Muscle layer of colon (tissue), 2 donors: Measurements from ENCODE around the gene PBRM1.

Source experiments
- H3K27ac ChIP-seq: one replicate; pipeline ENCODE4 v1.7.0; 2013; ENCODE audit warnings: low read depth, mild to moderate bottlenecking, low read length, moderate library complexity
- H3K27me3 ChIP-seq, 2 donors: one replicate each; pipeline ENCODE4 v1.7.0; 2013; ENCODE audit warnings: low read length in 2 of 2, mild to moderate bottlenecking in 2 of 2; ENCODE audit not compliant: insufficient read depth in 2 of 2, control insufficient read depth in 1 of 2
- H3K36me3 ChIP-seq: one replicate; pipeline ENCODE4 v1.7.0; 2013; ENCODE audit warnings: mild to moderate bottlenecking, low read length; ENCODE audit not compliant: insufficient read depth
- H3K4me1 ChIP-seq: one replicate; pipeline ENCODE4 v1.7.0; 2013; ENCODE audit warnings: mild to moderate bottlenecking, low read length; ENCODE audit not compliant: insufficient read depth
- H3K4me3 ChIP-seq, 2 donors: one replicate each; pipeline ENCODE4 v1.7.0; 2013; ENCODE audit warnings: low read length in 2 of 2, low read depth in 1 of 2, mild to moderate bottlenecking in 1 of 2, moderate library complexity in 1 of 2
- H3K9ac ChIP-seq: one replicate; pipeline ENCODE4 v1.7.0; 2013; ENCODE audit warnings: low read length
- H3K9me3 ChIP-seq: one replicate; pipeline ENCODE4 v1.7.0; 2013; ENCODE audit warnings: mild to moderate bottlenecking, low read length
- donor health status: abdominal sarcoma.
- donor health status: Adenocarcinoma of cecum.

PBRM1 gene

GRCh38 chr3:52537726-52538421 is 147.8 kb downstream of the PBRM1 start:
- Histone ChIP-seq H3K4me1 (peaks cover 33% of the 10 kb centered on the region), H3K9me3 (no peaks in the 10 kb centered on the region), H3K36me3 (peaks cover 5% of the 10 kb centered on the region), H3K27ac (peak overlapping the region; percentile 91), H3K9ac (peak overlapping the region; percentile 47), H3K27me3 (no peaks in the 10 kb centered on the region), H3K4me3 (peak overlapping the region; percentile 74 to 84)

GRCh38 chr3:52537165-52537620 is 148.5 kb downstream of the PBRM1 start:
- Histone ChIP-seq H3K4me3 (peak overlapping the region; percentile 74 to 84), H3K27me3 (no peaks in the 10 kb centered on the region), H3K36me3 (peaks cover 5% of the 10 kb centered on the region), H3K4me1 (peaks cover 37% of the 10 kb centered on the region), H3K9ac (peak overlapping the region; percentile 47), H3K9me3 (no peaks in the 10 kb centered on the region), H3K27ac (peak overlapping the region; percentile 91)

- peaks cover 5% of the 10 kb centered on the region for H3K36me3 ChIP-seq
- H3K27me3 ChIP-seq = no peaks in the 10 kb centered on the region
- peak within 1 kb of the TSS; percentile 74 to 84 for H3K4me3 ChIP-seq
- H3K27ac ChIP-seq = peak within 1 kb of the TSS; percentile 91
- peaks cover 37% of the 10 kb centered on the region for H3K4me1 ChIP-seq
- H3K9ac ChIP-seq = peak within 1 kb of the TSS; percentile 47
- H3K9me3 ChIP-seq = no peaks in the 10 kb centered on the region
These were observed 149.1 kb downstream of the PBRM1 start, which contains the start of gene UQCC5 for GRCh38 chr3:52536369-52537164. TSS of gene UQCC5 (plus strand) at chr3:52536605. CDS start at chr3:52536756, 151 bp downstream.

GRCh38 chr3:52536112-52536368 is 149.7 kb downstream of the PBRM1 start:
- Histone ChIP-seq H3K9ac (no peak overlapping the region), H3K36me3 (peaks cover 5% of the 10 kb centered on the region), H3K9me3 (no peaks in the 10 kb centered on the region), H3K27ac (peak overlapping the region; percentile 54), H3K4me3 (peak overlapping the region; percentile 21 to 38), H3K4me1 (peaks cover 37% of the 10 kb centered on the region), H3K27me3 (no peaks in the 10 kb centered on the region)

- Histone ChIP-seq H3K27ac (peak overlapping the region; percentile 54), H3K27me3 (no peaks in the 10 kb centered on the region)
These were observed 150.2 kb downstream of the PBRM1 start for GRCh38 chr3:52535411-52536111.

GRCh38 chr3:52534281-52535183 is 151.2 kb downstream of the PBRM1 start:
- no peaks in the 10 kb centered on the region for H3K9me3 ChIP-seq
- H3K9ac ChIP-seq = no peak overlapping the region
- H3K4me1 ChIP-seq = peaks cover 37% of the 10 kb centered on the region
- H3K27ac ChIP-seq = peak overlapping the region; percentile 63
- peak overlapping the region; percentile 54 to 61 for H3K4me3 ChIP-seq
- H3K36me3 ChIP-seq = no peaks in the 10 kb centered on the region
- no peaks in the 10 kb centered on the region for H3K27me3 ChIP-seq

More at GRCh38 chr3:52535411-52536111, 150.2 kb downstream of the PBRM1 start:
- Histone ChIP-seq H3K9ac (no peak overlapping the region), H3K4me1 (peaks cover 37% of the 10 kb centered on the region), H3K4me3 (peak overlapping the region; percentile 21 to 38), H3K36me3 (peaks cover 5% of the 10 kb centered on the region), H3K9me3 (no peaks in the 10 kb centered on the region)

GRCh38 chr3:52533623-52534280 is 152.0 kb downstream of the PBRM1 start, which contains the start of gene NT5DC2:
TSS of gene NT5DC2 (minus strand) at chr3:52533857. CDS start at chr3:52533737, 120 bp downstream.
- Histone ChIP-seq H3K27ac (peak within 1 kb of the TSS; percentile 63), H3K4me1 (peaks cover 30% of the 10 kb centered on the region), H3K36me3 (no peaks in the 10 kb centered on the region), H3K9me3 (no peaks in the 10 kb centered on the region), H3K9ac (no peak within 1 kb of the TSS), H3K27me3 (no peaks in the 10 kb centered on the region), H3K4me3 (peak within 1 kb of the TSS; percentile 54 to 61)

GRCh38 chr3:52532838-52533622 is 152.7 kb downstream of the PBRM1 start:
- Histone ChIP-seq H3K36me3 (no peaks in the 10 kb centered on the region), H3K4me3 (peak overlapping the region; percentile 23 to 42), H3K27me3 (no peaks in the 10 kb centered on the region), H3K9ac (no peak overlapping the region), H3K27ac (peak overlapping the region; percentile 23), H3K9me3 (no peaks in the 10 kb centered on the region), H3K4me1 (peaks cover 26% of the 10 kb centered on the region)

- H3K9me3 ChIP-seq = no peaks in the 10 kb centered on the region
- H3K36me3 ChIP-seq = peaks cover 3% of the 10 kb centered on the region
- peak overlapping the region in 1 of 2 donors; percentile 23 for H3K4me3 ChIP-seq
- H3K9ac ChIP-seq = no peak overlapping the region
- H3K27ac ChIP-seq = no peak overlapping the region
- H3K27me3 ChIP-seq = no peaks in the 10 kb centered on the region
- H3K4me1 ChIP-seq = peaks cover 20% of the 10 kb centered on the region
These were observed 153.2 kb downstream of the PBRM1 start for GRCh38 chr3:52532517-52532837.
